SIG-M5 (cell line): Measurements from ENCODE around the gene CNOT6.
"Not testable (repeated sequence)": the region's sequence is repeated elsewhere in the genome, so short reads cannot be mapped to it uniquely, and the experiment has no call there.

ENCODE experiments used
- DNase-seq: peaks from one replicate; lab custom pipeline; 2025; lab: John Stamatoyannopoulos, UW

CNOT6 gene

DNA sequence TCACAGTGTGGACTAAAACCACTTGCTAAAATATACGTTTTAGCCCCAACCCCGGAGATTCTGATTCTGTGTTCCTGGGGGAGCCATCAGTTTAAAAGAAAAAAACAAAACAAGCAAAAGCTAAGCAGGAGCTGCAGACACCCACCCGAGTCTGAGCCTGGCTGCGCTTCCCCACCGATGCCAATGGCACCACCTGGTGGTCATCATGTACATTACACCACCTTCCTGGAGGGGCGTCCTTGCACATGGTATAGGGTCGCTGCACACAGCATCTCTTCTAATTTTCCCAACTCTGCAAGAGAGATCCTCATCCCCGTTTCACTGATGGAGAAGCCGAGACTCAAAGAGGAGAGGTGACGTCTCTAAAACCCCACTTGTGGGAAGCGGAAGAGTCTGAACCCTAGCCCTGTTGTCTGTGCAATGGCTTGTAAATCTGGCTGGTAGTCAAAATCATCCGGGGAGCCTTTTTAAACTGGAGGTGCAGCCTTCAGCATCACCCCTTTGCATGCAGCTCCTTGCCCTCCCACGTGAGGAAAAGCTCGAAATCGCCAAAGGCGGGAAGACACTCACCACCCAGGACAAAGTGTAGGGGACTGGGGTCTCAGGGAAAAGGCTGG is 23.1 kb upstream of the CNOT6 start:
- DNase-seq: no peak

DNA sequence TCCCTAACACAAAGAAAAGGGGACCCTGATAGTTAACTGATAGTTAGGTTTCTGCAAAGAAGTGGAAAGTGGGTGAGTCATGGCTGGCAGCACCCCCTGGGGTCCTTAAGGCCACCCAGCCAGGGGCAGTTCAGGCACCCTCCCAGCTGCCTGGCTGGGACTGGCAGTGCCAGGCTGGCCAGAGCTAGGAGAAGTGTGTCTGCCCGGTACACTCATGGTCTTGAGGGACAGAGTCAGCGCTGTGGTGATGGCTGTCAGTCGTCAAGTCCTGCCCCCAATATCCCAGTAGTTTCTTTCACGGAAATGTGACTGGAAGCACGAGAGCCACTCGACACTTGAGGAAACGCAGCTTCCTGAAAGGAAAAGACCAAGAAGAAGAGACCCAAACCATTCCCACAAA is 22.3 kb upstream of the CNOT6 start:
- no peak for DNase-seq

GRCh38 chr5:180472269-180472668 is 21.9 kb upstream of the CNOT6 start:
- no peak for DNase-seq

GRCh38 chr5:180473386-180473785 is 20.8 kb upstream of the CNOT6 start:
- DNase-seq: not testable (repeated sequence)

GRCh38 chr5:180474569-180474968 is 19.6 kb upstream of the CNOT6 start:
- DNase-seq: no peak

- DNase-seq: not testable (repeated sequence)
Observed at GRCh38 chr5:180475969-180476524, 18.1 kb upstream of the CNOT6 start.

DNA sequence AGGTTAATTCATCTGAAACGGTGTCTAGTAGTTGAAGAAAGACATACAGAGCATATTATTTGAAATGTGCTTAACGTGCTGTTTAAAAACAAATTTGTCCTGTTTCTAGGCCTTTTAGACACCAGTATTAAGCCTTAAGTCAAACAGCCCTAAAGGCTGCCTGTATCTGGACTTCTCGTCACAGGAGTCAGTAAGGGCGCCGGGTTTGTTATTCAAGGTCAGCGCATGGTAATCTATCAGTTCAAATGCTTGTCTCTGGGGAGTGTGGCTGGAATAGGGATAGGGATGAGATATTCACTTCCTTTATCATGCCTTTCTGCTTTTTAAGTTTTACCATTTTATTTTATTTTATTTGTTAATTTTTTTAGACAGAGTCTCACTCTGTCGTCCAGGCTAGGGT is 9.4 kb upstream of the CNOT6 start:
- DNase-seq: no peak

- DNase-seq: no peak
Observed at GRCh38 chr5:180486636-180487149, 7.5 kb upstream of the CNOT6 start.

DNA sequence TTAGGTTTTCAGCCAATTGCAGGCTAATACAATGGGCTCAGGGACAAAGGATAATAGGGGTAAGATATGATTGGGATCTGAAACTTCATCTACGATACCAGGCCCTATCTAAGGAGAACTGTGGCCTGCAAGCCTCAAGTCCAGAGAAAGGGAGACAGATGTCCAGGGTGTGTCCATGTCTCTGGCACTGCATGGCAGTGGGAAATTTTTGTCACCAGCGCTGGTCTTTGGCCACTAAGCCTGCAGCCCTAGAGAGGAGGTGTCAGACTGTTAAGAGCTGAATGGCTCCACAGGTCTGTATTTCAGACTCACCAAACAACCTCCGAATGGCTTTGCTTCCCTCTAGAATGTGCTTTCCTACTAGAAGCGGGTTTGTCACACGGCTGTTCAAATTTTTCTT is 6.6 kb upstream of the CNOT6 start:
- no peak for DNase-seq

- DNase-seq: no peak
Observed at GRCh38 chr5:180491496-180491895, 2.7 kb upstream of the CNOT6 start.

DNA sequence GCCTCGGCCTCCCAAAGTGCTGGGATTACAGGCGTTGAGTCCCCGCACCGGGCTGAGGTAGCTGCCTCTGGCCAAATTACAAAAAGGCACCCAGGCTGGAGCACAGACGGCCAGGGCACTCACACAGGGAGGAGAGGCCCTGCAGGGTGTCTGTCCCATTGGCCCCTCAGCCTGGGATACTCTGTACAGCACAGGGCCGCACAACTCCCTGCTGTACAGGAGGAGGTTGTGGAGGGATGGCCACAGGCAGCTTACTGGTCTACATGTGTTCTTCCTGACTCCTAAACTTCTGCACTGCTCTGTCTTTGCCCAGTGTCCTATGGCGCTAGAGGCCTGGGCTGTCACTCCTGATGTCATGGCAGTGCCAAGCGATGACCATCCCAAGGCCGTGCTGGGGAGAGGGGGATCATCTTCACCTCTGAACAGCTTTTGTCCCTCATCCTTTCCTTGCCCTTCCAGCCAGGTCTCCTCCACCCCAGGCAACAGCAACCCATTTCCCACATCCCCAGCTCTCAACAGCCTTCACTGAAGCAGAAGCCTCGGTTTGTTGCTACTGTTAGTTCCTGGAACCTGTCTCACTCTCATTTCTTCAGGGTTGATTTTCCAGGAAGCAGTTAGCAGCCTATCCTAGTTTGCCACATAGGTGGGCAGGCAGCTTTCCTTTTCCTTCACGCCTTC is 1.8 kb upstream of the CNOT6 start:
- DNase-seq: no peak

DNA sequence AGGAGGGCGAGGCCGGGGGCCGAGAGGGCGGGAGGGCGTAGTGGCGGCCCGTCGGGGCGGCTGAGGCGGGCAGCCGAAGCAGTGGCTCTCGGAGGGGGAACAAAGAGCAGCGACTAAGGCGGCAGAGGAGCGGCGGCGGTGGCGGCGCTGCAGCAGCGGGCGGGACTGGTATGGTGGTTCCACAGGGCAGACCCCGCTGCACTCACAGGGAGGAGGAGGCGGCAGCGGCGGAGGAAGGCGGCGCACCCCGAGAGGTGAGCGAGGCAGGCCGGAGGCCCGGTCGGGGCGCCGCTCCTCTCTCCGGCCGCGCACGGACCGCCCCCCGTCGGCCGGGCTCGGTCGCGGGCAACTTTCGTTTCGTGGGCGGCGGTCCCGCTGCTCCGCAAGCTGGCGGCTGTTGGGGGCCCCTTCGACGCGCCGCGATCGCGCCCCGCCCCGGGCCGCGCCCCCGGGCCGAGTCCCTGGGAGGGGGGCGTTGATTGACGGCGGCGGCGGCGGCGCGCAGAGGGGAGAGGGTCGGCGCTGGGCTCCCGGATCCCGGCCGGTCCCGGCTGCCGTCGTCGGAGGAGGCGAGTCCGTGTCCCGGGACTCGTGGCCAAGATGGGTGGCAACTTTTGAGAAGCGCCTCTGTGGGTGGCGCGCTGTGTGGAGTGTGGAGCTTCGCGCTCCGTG is 467 bp downstream of the CNOT6 start:
- DNase-seq: no peak

GRCh38 chr5:180495292-180495691 is 1.1 kb downstream of the CNOT6 start:
- DNase-seq: no peak

DNA sequence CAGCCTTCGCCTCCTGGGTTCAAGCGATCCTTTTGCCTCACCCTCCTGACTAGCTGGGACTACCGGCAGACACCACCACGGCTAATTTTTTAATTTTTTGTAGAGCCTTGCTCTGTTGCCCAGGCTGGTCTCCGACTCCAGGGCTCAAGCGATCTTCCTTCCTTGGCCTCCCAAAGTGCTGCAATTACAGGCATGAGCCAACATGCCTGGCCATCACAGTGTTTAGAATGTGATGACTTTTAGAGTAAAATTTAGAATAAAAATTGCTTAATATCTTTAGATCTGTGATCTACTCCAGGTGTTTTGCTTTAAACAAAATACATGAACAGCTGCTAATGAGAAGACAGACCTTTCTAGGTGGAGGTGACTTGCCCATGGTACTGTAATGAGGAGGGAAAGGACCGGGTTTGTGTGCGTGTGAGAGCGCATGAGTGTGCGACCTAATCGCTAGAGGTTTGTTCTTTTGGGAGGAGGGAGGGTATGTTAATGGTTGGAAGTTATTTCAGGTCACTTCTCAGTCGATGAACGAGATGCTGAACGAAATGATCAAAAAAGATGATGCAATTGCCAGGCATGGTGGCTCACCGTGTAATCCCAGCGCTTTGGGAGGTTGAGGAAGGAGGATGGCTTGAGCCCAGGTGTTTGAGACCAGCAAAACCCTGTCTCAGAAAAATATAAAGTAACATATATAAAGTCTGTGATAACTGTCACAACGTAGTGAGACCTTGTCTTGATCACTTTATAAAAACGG is 2.0 kb downstream of the CNOT6 start:
- DNase-seq: no peak

DNA sequence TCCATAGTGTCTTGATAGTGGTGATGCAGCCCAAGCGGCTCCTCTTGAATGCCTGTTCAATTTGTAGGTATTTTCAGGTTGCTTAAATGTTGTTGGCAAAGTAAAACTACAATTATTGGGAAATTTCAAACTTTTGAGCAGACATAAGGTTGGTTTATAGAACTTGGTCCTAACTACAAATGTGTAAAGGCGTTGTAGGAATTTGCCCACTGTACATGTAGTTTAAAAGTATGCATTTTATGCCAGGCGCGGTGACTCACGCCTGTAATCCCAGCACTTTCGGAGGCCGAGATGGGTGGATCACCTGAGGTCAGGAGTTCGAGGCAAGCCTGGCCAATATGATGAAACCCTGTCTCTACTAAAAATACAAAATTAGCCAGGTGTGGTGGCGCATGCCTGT is 2.6 kb downstream of the CNOT6 start:
- not testable (repeated sequence) for DNase-seq

- not testable (repeated sequence) for DNase-seq
Observed at GRCh38 chr5:180497865-180498264, 3.7 kb downstream of the CNOT6 start.

DNA sequence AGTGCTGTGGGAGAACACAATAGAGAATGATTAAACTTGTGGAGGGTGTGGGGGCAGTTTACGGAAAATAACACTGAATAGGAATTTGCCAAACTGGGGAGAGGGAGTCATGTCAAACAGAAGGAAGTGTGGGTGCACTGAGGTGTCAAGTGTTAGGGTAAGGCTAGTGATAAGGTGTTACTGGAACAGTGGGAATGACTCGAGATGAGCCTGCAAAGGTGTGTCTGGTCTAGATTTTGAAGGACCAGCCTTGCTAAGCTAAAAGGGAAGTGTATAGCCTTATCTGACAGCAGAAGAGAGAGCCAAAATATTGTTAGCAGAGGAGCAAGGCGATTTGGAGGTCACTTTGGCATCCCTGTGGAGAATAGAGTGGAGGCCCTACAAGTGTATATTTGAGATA is 4.2 kb downstream of the CNOT6 start:
- DNase-seq: no peak

DNA sequence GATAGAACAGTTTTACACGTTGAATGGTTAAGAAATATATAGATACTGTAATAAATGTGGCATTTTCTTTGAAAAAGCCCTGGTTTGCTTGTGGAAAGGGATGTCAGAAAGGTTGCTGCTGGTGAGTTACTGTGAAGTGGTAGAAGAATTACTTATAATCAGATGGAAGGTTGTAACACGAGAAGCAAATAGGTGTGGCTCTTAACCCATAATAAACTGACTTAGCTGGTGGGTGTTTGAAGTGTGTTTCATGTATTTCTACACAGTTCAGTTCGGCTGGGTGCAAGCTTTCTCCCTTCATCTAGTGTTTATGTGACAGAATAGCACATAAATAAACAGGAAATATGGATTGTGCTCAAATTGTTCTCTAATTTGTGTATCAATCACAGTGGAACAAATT is 5.5 kb downstream of the CNOT6 start:
- no peak for DNase-seq

- DNase-seq: not testable (repeated sequence)
Observed at GRCh38 chr5:180500300-180500699, 6.1 kb downstream of the CNOT6 start.

- DNase-seq: no peak
Observed at GRCh38 chr5:180507661-180508060, 13.5 kb downstream of the CNOT6 start.

GRCh38 chr5:180515294-180515693 is 21.1 kb downstream of the CNOT6 start:
- no peak for DNase-seq

DNA sequence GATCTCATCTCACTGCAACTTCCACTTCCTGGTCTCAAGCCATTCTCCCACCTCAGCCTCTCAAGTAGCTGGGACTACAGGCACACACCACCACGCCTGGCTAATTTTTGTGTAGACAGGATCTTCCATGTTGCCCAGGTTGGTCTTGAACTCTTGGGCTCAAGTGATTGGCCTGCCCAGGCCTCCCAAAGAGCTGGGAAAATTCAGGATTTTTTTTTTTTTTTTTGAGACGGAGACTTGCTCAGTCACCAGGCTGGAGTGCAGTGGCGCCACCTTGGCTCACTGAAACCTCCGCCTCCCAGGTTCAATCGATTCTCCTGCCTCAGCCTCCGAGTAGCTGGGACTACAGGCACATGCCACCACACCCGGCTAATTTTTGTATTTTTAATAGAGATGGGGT is 21.8 kb downstream of the CNOT6 start:
- DNase-seq: not testable (repeated sequence)
